ENCODE data around the gene SPINK4. TPM values are rescaled to one million over a fixed set of nuclear protein-coding genes. Genes with fewer than 3 reads are reported as not detected.
A peak's percentile ranks its signal among the peaks of the same experiment; 100 is the strongest.

SPINK4 gene
- total RNA-seq, 1 donor from 2014 or later, result not detected

GRCh38 chr9:33263131-33264002, 23.4 kb downstream of the SPINK4 start:
- no peak for TF ChIP-seq CTCF (conservative IDR thresholded peaks at IDR 0.05)
- no peak for DNase-seq (ENCODE audit: extremely low spot score, unreplicated experiment)
- H3K27ac Mint-ChIP-seq, result peak overlapping the region; percentile 89
- H3K36me3 Mint-ChIP-seq, result peaks cover 19% of the 10 kb centered on the region
- H3K4me1 Mint-ChIP-seq (ENCODE audit: unreplicated experiment), result peaks cover 17% of the 10 kb centered on the region
- no peaks in the 10 kb centered on the region for H3K9me3 Mint-ChIP-seq
- peak overlapping the region; percentile 98 for H3K4me3 Mint-ChIP-seq
- no peaks in the 10 kb centered on the region for H3K27me3 Mint-ChIP-seq

- Mint-ChIP-seq H3K36me3 (peaks cover 15% of the 10 kb centered on the region), H3K27ac (peak overlapping the region; percentile 89), H3K9me3 (no peaks in the 10 kb centered on the region), H3K4me1 (ENCODE audit: unreplicated experiment) (peaks cover 17% of the 10 kb centered on the region), H3K4me3 (peak overlapping the region; percentile 98), H3K27me3 (no peaks in the 10 kb centered on the region)
- no peak for TF ChIP-seq CTCF (conservative IDR thresholded peaks at IDR 0.05)
- DNase-seq (ENCODE audit: extremely low spot score, unreplicated experiment), result no peak
These were observed 24.1 kb downstream of the SPINK4 start for GRCh38 chr9:33264003-33264472.

- peak within 1 kb of the TSS; percentile 94 for H3K27ac Mint-ChIP-seq
- peaks cover 13% of the 10 kb centered on the region for H3K36me3 Mint-ChIP-seq
- TF ChIP-seq CTCF (conservative IDR thresholded peaks at IDR 0.05), result peak; percentile 53
- H3K9me3 Mint-ChIP-seq, result no peaks in the 10 kb centered on the region
- DNase-seq (ENCODE audit: extremely low spot score, unreplicated experiment), result peak; percentile 99
- peaks cover 17% of the 10 kb centered on the region for H3K4me1 Mint-ChIP-seq (ENCODE audit: unreplicated experiment)
- peak within 1 kb of the TSS; percentile 98 for H3K4me3 Mint-ChIP-seq
- H3K27me3 Mint-ChIP-seq, result no peaks in the 10 kb centered on the region
These were observed 24.7 kb downstream of the SPINK4 start, which contains the start of the genes BAG1 and CHMP5 for GRCh38 chr9:33264473-33265177. Gene BAG1, minus strand, starts transcription at chr9:33264708. Gene CHMP5, plus strand, starts transcription at chr9:33265049. Its CDS starts 30 bp downstream, at chr9:33265079.

GRCh38 chr9:33265211-33265865, 25.4 kb downstream of the SPINK4 start:
- peak overlapping the region; percentile 96 for H3K4me3 Mint-ChIP-seq
- peak overlapping the region; percentile 94 for H3K27ac Mint-ChIP-seq
- H3K4me1 Mint-ChIP-seq (ENCODE audit: unreplicated experiment), result peaks cover 17% of the 10 kb centered on the region
- DNase-seq (ENCODE audit: extremely low spot score, unreplicated experiment), result no peak
- TF ChIP-seq CTCF (conservative IDR thresholded peaks at IDR 0.05), result no peak
- no peaks in the 10 kb centered on the region for H3K27me3 Mint-ChIP-seq
- H3K36me3 Mint-ChIP-seq, result peaks cover 10% of the 10 kb centered on the region
- no peaks in the 10 kb centered on the region for H3K9me3 Mint-ChIP-seq

- DNase-seq (ENCODE audit: extremely low spot score, unreplicated experiment), result no peak
- Mint-ChIP-seq H3K27ac (no peak overlapping the region), H3K36me3 (peaks cover 7% of the 10 kb centered on the region), H3K9me3 (no peaks in the 10 kb centered on the region), H3K4me3 (peak overlapping the region; percentile 3), H3K4me1 (ENCODE audit: unreplicated experiment) (peaks cover 17% of the 10 kb centered on the region), H3K27me3 (no peaks in the 10 kb centered on the region)
- TF ChIP-seq CTCF (conservative IDR thresholded peaks at IDR 0.05), result no peak
These were observed 27.3 kb downstream of the SPINK4 start for GRCh38 chr9:33267151-33267767.

Measured in type B pancreatic cell (in vitro differentiated cells).